ENCODE results near the gene SUSD6.
"Not testable (repeated sequence)": the region's sequence is repeated elsewhere in the genome, so short reads cannot be mapped to it uniquely, and the experiment has no call there.

Gene SUSD6

GRCh38 chr14:69713209-69713781 lies 101.9 kb downstream of the SUSD6 start:
- DNase-seq (ENCODE audit: low read depth in 2 of 2) = no peak

- no peak for DNase-seq (ENCODE audit: low read depth in 2 of 2)
Observed at GRCh38 chr14:69713993-69714679, 102.7 kb downstream of the SUSD6 start.

GRCh38 chr14:69715725-69716477 lies 104.5 kb downstream of the SUSD6 start:
- no peak for DNase-seq (ENCODE audit: low read depth in 2 of 2)

- DNase-seq (ENCODE audit: low read depth in 2 of 2) = peak; percentile 17 to 30
Observed at GRCh38 chr14:69716478-69717187, 105.2 kb downstream of the SUSD6 start.

GRCh38 chr14:69718614-69719013 lies 107.2 kb downstream of the SUSD6 start:
- not testable (repeated sequence) for DNase-seq (ENCODE audit: low read depth in 2 of 2)

GRCh38 chr14:69719501-69719951 lies 108.1 kb downstream of the SUSD6 start:
- DNase-seq (ENCODE audit: low read depth in 2 of 2) = no peak

- DNase-seq (ENCODE audit: low read depth in 2 of 2) = no peak
Observed at GRCh38 chr14:69720912-69721311, 109.5 kb downstream of the SUSD6 start.

GRCh38 chr14:69726761-69727511 lies 115.5 kb downstream of the SUSD6 start:
- peak; percentile 59 to 64 for DNase-seq (ENCODE audit: low read depth in 2 of 2)

- no peak for DNase-seq (ENCODE audit: low read depth in 2 of 2)
Observed at GRCh38 chr14:69727860-69728259, 116.5 kb downstream of the SUSD6 start.

GRCh38 chr14:69731919-69732598 lies 120.7 kb downstream of the SUSD6 start:
- not testable (repeated sequence) for DNase-seq (ENCODE audit: low read depth in 2 of 2)

- DNase-seq (ENCODE audit: low read depth in 2 of 2) = not testable (repeated sequence)
Observed at GRCh38 chr14:69736405-69736804, 125.0 kb downstream of the SUSD6 start.

- no peak for DNase-seq (ENCODE audit: low read depth in 2 of 2)
Observed at GRCh38 chr14:69741055-69741454, 129.7 kb downstream of the SUSD6 start.

- no peak for DNase-seq (ENCODE audit: low read depth in 2 of 2)
Observed at GRCh38 chr14:69749956-69750355, 138.6 kb downstream of the SUSD6 start.

- DNase-seq (ENCODE audit: low read depth in 2 of 2) = no peak
Observed at GRCh38 chr14:69750495-69750894, 139.1 kb downstream of the SUSD6 start.

- DNase-seq (ENCODE audit: low read depth in 2 of 2) = no peak
Observed at GRCh38 chr14:69752773-69753172, 141.4 kb downstream of the SUSD6 start.

GRCh38 chr14:69753860-69754259 lies 142.5 kb downstream of the SUSD6 start:
- DNase-seq (ENCODE audit: low read depth in 2 of 2) = no peak

GRCh38 chr14:69754487-69754886 lies 143.1 kb downstream of the SUSD6 start:
- no peak for DNase-seq (ENCODE audit: low read depth in 2 of 2)

GRCh38 chr14:69755296-69755695 lies 143.9 kb downstream of the SUSD6 start:
- no peak for DNase-seq (ENCODE audit: low read depth in 2 of 2)

- no peak for DNase-seq (ENCODE audit: low read depth in 2 of 2)
Observed at GRCh38 chr14:69755784-69756183, 144.4 kb downstream of the SUSD6 start.

GRCh38 chr14:69756298-69756697 lies 144.9 kb downstream of the SUSD6 start:
- no peak for DNase-seq (ENCODE audit: low read depth in 2 of 2)

GRCh38 chr14:69760810-69761209 lies 149.4 kb downstream of the SUSD6 start:
- DNase-seq (ENCODE audit: low read depth in 2 of 2) = no peak
